ENCODE measurements around the gene CHN1.
A peak's percentile ranks its signal among the peaks of the same experiment; 100 is the strongest.

CHN1 gene

GRCh38 chr2:174959787-174960186 is 45.4 kb downstream of the CHN1 start:
- Histone ChIP-seq H3K14ac (ENCODE audit: low read length in 2 of 2) (no peak overlapping the region), H3K18ac (ENCODE audit: low read depth in 1 of 2, low read length in 2 of 2) (no peak overlapping the region), H3K79me1 (replicated peaks; ENCODE audit: low read length, poor library complexity, severe bottlenecking) (no peaks in the 10 kb centered on the region), H2BK5ac (ENCODE audit: low read depth, low read length, poor library complexity, severe bottlenecking) (no peak overlapping the region), H3K9ac (ENCODE audit: low read length) (no peak overlapping the region), H3K4me2 (ENCODE audit: low read length, poor library complexity, severe bottlenecking) (no peak overlapping the region), H2BK120ac (ENCODE audit: low read depth, low read length) (no peak overlapping the region), H2BK15ac (ENCODE audit: low read depth, poor library complexity, severe bottlenecking) (no peak overlapping the region), H3K36me3 (ENCODE audit: control insufficient read depth in 1 of 2, insufficient read depth in 2 of 2, low read depth in 1 of 2, low read length in 2 of 2) (no peaks in the 10 kb centered on the region), H3K27ac (ENCODE audit: low read length, poor library complexity, severe bottlenecking) (no peak overlapping the region), H2BK12ac (ENCODE audit: low read length in 2 of 2) (no peak overlapping the region), H2AFZ (ENCODE audit: low read depth, low read length) (no peak overlapping the region), H4K91ac (ENCODE audit: low read length) (no peak overlapping the region), H3K4ac (ENCODE audit: low read depth in 1 of 2, low read length in 2 of 2) (no peak overlapping the region), H3K9me3 (ENCODE audit: control insufficient read depth, low read length) (no peaks in the 10 kb centered on the region), H3K4me3 (ENCODE audit: insufficient read depth in 1 of 2, low read depth in 1 of 2, low read length in 2 of 2) (no peak overlapping the region), H3K27me3 (ENCODE audit: control insufficient read depth in 1 of 2, insufficient read depth in 1 of 2, low read length in 2 of 2) (no peaks in the 10 kb centered on the region), H4K8ac (ENCODE audit: low read length) (peak overlapping the region; percentile 17), H3K4me1 (ENCODE audit: control insufficient read depth, insufficient read depth, low read depth, low read length) (no peaks in the 10 kb centered on the region), H3K23ac (ENCODE audit: low read length in 2 of 2) (no peak overlapping the region), H2AK5ac (ENCODE audit: low read length, severe bottlenecking) (no peak overlapping the region)
- peak; percentile 18 for DNase-seq
- 74% methylated on average over 1 of the region's 2 CpGs for WGBS

- Histone ChIP-seq H2BK120ac (ENCODE audit: low read depth, low read length) (no peak overlapping the region), H4K8ac (ENCODE audit: low read length) (no peak overlapping the region), H3K4ac (ENCODE audit: low read depth in 1 of 2, low read length in 2 of 2) (no peak overlapping the region), H2BK5ac (ENCODE audit: low read depth, low read length, poor library complexity, severe bottlenecking) (no peak overlapping the region), H3K9ac (ENCODE audit: low read length) (no peak overlapping the region), H2AK5ac (ENCODE audit: low read length, severe bottlenecking) (no peak overlapping the region), H2AFZ (ENCODE audit: low read depth, low read length) (no peak overlapping the region), H2BK15ac (ENCODE audit: low read depth, poor library complexity, severe bottlenecking) (no peak overlapping the region), H3K27ac (ENCODE audit: low read length, poor library complexity, severe bottlenecking) (no peak overlapping the region), H3K4me3 (ENCODE audit: insufficient read depth in 1 of 2, low read depth in 1 of 2, low read length in 2 of 2) (no peak overlapping the region), H3K14ac (ENCODE audit: low read length in 2 of 2) (no peak overlapping the region), H3K36me3 (ENCODE audit: control insufficient read depth in 1 of 2, insufficient read depth in 2 of 2, low read depth in 1 of 2, low read length in 2 of 2) (no peaks in the 10 kb centered on the region), H2BK12ac (ENCODE audit: low read length in 2 of 2) (no peak overlapping the region), H3K27me3 (ENCODE audit: control insufficient read depth in 1 of 2, insufficient read depth in 1 of 2, low read length in 2 of 2) (no peaks in the 10 kb centered on the region), H4K91ac (ENCODE audit: low read length) (no peak overlapping the region), H3K79me1 (replicated peaks; ENCODE audit: low read length, poor library complexity, severe bottlenecking) (no peaks in the 10 kb centered on the region), H3K4me1 (ENCODE audit: control insufficient read depth, insufficient read depth, low read depth, low read length) (no peaks in the 10 kb centered on the region), H3K4me2 (ENCODE audit: low read length, poor library complexity, severe bottlenecking) (no peak overlapping the region), H3K18ac (ENCODE audit: low read depth in 1 of 2, low read length in 2 of 2) (no peak overlapping the region), H3K23ac (ENCODE audit: low read length in 2 of 2) (no peak overlapping the region), H3K9me3 (ENCODE audit: control insufficient read depth, low read length) (no peaks in the 10 kb centered on the region)
- no peak for DNase-seq
- 70% methylated on average over 5 of the region's 5 CpGs for WGBS
Observed at GRCh38 chr2:174957050-174957449, 48.1 kb downstream of the CHN1 start.

- H2BK5ac ChIP-seq (ENCODE audit: low read depth, low read length, poor library complexity, severe bottlenecking) = no peak overlapping the region
- no peak overlapping the region for H3K27ac ChIP-seq (ENCODE audit: low read length, poor library complexity, severe bottlenecking)
- H3K4me2 ChIP-seq (ENCODE audit: low read length, poor library complexity, severe bottlenecking) = no peak overlapping the region
- no peak overlapping the region for H3K23ac ChIP-seq (ENCODE audit: low read length in 2 of 2)
- H2BK12ac ChIP-seq (ENCODE audit: low read length in 2 of 2) = peak overlapping the region in 1 of 2 experiments; percentile 84
- no peaks in the 10 kb centered on the region for H3K4me1 ChIP-seq (ENCODE audit: control insufficient read depth, insufficient read depth, low read depth, low read length)
- H2BK15ac ChIP-seq (ENCODE audit: low read depth, poor library complexity, severe bottlenecking) = no peak overlapping the region
- H3K9ac ChIP-seq (ENCODE audit: low read length) = no peak overlapping the region
- no peaks in the 10 kb centered on the region for H3K36me3 ChIP-seq (ENCODE audit: control insufficient read depth in 1 of 2, insufficient read depth in 2 of 2, low read depth in 1 of 2, low read length in 2 of 2)
- H4K91ac ChIP-seq (ENCODE audit: low read length) = no peak overlapping the region
- no peaks in the 10 kb centered on the region for H3K27me3 ChIP-seq (ENCODE audit: control insufficient read depth in 1 of 2, insufficient read depth in 1 of 2, low read length in 2 of 2)
- H3K79me1 ChIP-seq (replicated peaks; ENCODE audit: low read length, poor library complexity, severe bottlenecking) = no peaks in the 10 kb centered on the region
- peak overlapping the region in 1 of 2 experiments; percentile 86 for H3K4ac ChIP-seq (ENCODE audit: low read depth in 1 of 2, low read length in 2 of 2)
- peak overlapping the region; percentile 27 for H2AFZ ChIP-seq (ENCODE audit: low read depth, low read length)
- peak overlapping the region in 1 of 2 experiments; percentile 62 for H3K18ac ChIP-seq (ENCODE audit: low read depth in 1 of 2, low read length in 2 of 2)
- peak overlapping the region; percentile 2 for H2AK5ac ChIP-seq (ENCODE audit: low read length, severe bottlenecking)
- peak overlapping the region; percentile 45 for H4K8ac ChIP-seq (ENCODE audit: low read length)
- H3K9me3 ChIP-seq (ENCODE audit: control insufficient read depth, low read length) = no peaks in the 10 kb centered on the region
- no peak overlapping the region for H2BK120ac ChIP-seq (ENCODE audit: low read depth, low read length)
- 40% methylated on average over 4 of the region's 6 CpGs for WGBS
- H3K4me3 ChIP-seq (ENCODE audit: insufficient read depth in 1 of 2, low read depth in 1 of 2, low read length in 2 of 2) = no peak overlapping the region
- H3K14ac ChIP-seq (ENCODE audit: low read length in 2 of 2) = no peak overlapping the region
- DNase-seq = peak; percentile 59
Observed at GRCh38 chr2:174952607-174953006, 52.6 kb downstream of the CHN1 start.

GRCh38 chr2:174951745-174952144 is 53.4 kb downstream of the CHN1 start:
- no peak overlapping the region for H2BK12ac ChIP-seq (ENCODE audit: low read length in 2 of 2)
- H3K4me3 ChIP-seq (ENCODE audit: insufficient read depth in 1 of 2, low read depth in 1 of 2, low read length in 2 of 2) = no peak overlapping the region
- no peak overlapping the region for H2BK5ac ChIP-seq (ENCODE audit: low read depth, low read length, poor library complexity, severe bottlenecking)
- no peak overlapping the region for H3K4me2 ChIP-seq (ENCODE audit: low read length, poor library complexity, severe bottlenecking)
- no peaks in the 10 kb centered on the region for H3K4me1 ChIP-seq (ENCODE audit: control insufficient read depth, insufficient read depth, low read depth, low read length)
- H2AFZ ChIP-seq (ENCODE audit: low read depth, low read length) = no peak overlapping the region
- no peaks in the 10 kb centered on the region for H3K9me3 ChIP-seq (ENCODE audit: control insufficient read depth, low read length)
- H2AK5ac ChIP-seq (ENCODE audit: low read length, severe bottlenecking) = no peak overlapping the region
- no peaks in the 10 kb centered on the region for H3K27me3 ChIP-seq (ENCODE audit: control insufficient read depth in 1 of 2, insufficient read depth in 1 of 2, low read length in 2 of 2)
- no peak overlapping the region for H3K9ac ChIP-seq (ENCODE audit: low read length)
- no peak overlapping the region for H4K91ac ChIP-seq (ENCODE audit: low read length)
- H4K8ac ChIP-seq (ENCODE audit: low read length) = no peak overlapping the region
- H3K23ac ChIP-seq (ENCODE audit: low read length in 2 of 2) = no peak overlapping the region
- no peaks in the 10 kb centered on the region for H3K79me1 ChIP-seq (replicated peaks; ENCODE audit: low read length, poor library complexity, severe bottlenecking)
- no peak overlapping the region for H2BK120ac ChIP-seq (ENCODE audit: low read depth, low read length)
- H2BK15ac ChIP-seq (ENCODE audit: low read depth, poor library complexity, severe bottlenecking) = no peak overlapping the region
- no peak overlapping the region for H3K18ac ChIP-seq (ENCODE audit: low read depth in 1 of 2, low read length in 2 of 2)
- H3K27ac ChIP-seq (ENCODE audit: low read length, poor library complexity, severe bottlenecking) = no peak overlapping the region
- no peak overlapping the region for H3K4ac ChIP-seq (ENCODE audit: low read depth in 1 of 2, low read length in 2 of 2)
- no peaks in the 10 kb centered on the region for H3K36me3 ChIP-seq (ENCODE audit: control insufficient read depth in 1 of 2, insufficient read depth in 2 of 2, low read depth in 1 of 2, low read length in 2 of 2)
- WGBS = 0% methylated on average over 1 of the region's 1 CpG
- peak; percentile 69 for DNase-seq
- H3K14ac ChIP-seq (ENCODE audit: low read length in 2 of 2) = no peak overlapping the region
